ENCODE measurements around the gene RPS14. TPM values are rescaled to one million over a fixed set of nuclear protein-coding genes. Genes with fewer than 3 reads are reported as not detected.

RPS14 gene
- total RNA-seq, 1 donor from 2014 or later = 1,465 TPM

GRCh38 chr5:150443242-150444075 is 6.1 kb downstream of the RPS14 start:
- no peak for TF ChIP-seq CTCF (IDR thresholded peaks at IDR 0.05; ENCODE audit: partially characterized antibody, unreplicated experiment)
- Mint-ChIP-seq H3K4me1 (ENCODE audit: low read depth, unreplicated experiment) (peaks cover 30% of the 10 kb centered on the region), H3K27ac (ENCODE audit: unreplicated experiment) (no peak overlapping the region), H3K9me3 (ENCODE audit: unreplicated experiment) (peaks cover 8% of the 10 kb centered on the region), H3K36me3 (ENCODE audit: unreplicated experiment) (peaks cover 12% of the 10 kb centered on the region), H3K27me3 (ENCODE audit: unreplicated experiment) (peaks cover 5% of the 10 kb centered on the region), H3K4me3 (ENCODE audit: unreplicated experiment) (no peak overlapping the region)
- DNase-seq = no peak

GRCh38 chr5:150442699-150443080 is 6.8 kb downstream of the RPS14 start:
- Mint-ChIP-seq H3K4me1 (ENCODE audit: low read depth, unreplicated experiment) (peaks cover 22% of the 10 kb centered on the region), H3K27ac (ENCODE audit: unreplicated experiment) (no peak overlapping the region), H3K9me3 (ENCODE audit: unreplicated experiment) (peaks cover 8% of the 10 kb centered on the region), H3K4me3 (ENCODE audit: unreplicated experiment) (no peak overlapping the region), H3K27me3 (ENCODE audit: unreplicated experiment) (peaks cover 5% of the 10 kb centered on the region), H3K36me3 (ENCODE audit: unreplicated experiment) (peaks cover 12% of the 10 kb centered on the region)
- DNase-seq = no peak
- no peak for TF ChIP-seq CTCF (IDR thresholded peaks at IDR 0.05; ENCODE audit: partially characterized antibody, unreplicated experiment)

GRCh38 chr5:150441813-150442698 is 7.5 kb downstream of the RPS14 start:
- peaks cover 8% of the 10 kb centered on the region for H3K9me3 Mint-ChIP-seq (ENCODE audit: unreplicated experiment)
- DNase-seq = no peak
- H3K4me1 Mint-ChIP-seq (ENCODE audit: low read depth, unreplicated experiment) = peaks cover 16% of the 10 kb centered on the region
- no peak overlapping the region for H3K4me3 Mint-ChIP-seq (ENCODE audit: unreplicated experiment)
- no peak for TF ChIP-seq CTCF (IDR thresholded peaks at IDR 0.05; ENCODE audit: partially characterized antibody, unreplicated experiment)
- H3K36me3 Mint-ChIP-seq (ENCODE audit: unreplicated experiment) = peaks cover 12% of the 10 kb centered on the region
- H3K27me3 Mint-ChIP-seq (ENCODE audit: unreplicated experiment) = peaks cover 5% of the 10 kb centered on the region
- H3K27ac Mint-ChIP-seq (ENCODE audit: unreplicated experiment) = no peak overlapping the region

- H3K4me1 Mint-ChIP-seq (ENCODE audit: low read depth, unreplicated experiment) = peaks cover 7% of the 10 kb centered on the region
- TF ChIP-seq CTCF (IDR thresholded peaks at IDR 0.05; ENCODE audit: partially characterized antibody, unreplicated experiment) = no peak
- peaks cover 7% of the 10 kb centered on the region for H3K36me3 Mint-ChIP-seq (ENCODE audit: unreplicated experiment)
- peak overlapping the region; percentile 46 for H3K27ac Mint-ChIP-seq (ENCODE audit: unreplicated experiment)
- H3K9me3 Mint-ChIP-seq (ENCODE audit: unreplicated experiment) = peaks cover 4% of the 10 kb centered on the region
- no peak for DNase-seq
- H3K4me3 Mint-ChIP-seq (ENCODE audit: unreplicated experiment) = no peak overlapping the region
- peaks cover 2% of the 10 kb centered on the region for H3K27me3 Mint-ChIP-seq (ENCODE audit: unreplicated experiment)
These were observed 8.4 kb downstream of the RPS14 start for GRCh38 chr5:150440948-150441812.
